ENCODE measurements around the gene CCN5.

CCN5 gene

GRCh38 chr20:44770484-44771171, 55.5 kb downstream of the CCN5 start:
- no peak overlapping the region for H2AFZ ChIP-seq (ENCODE audit: low read depth, low read length, severe bottlenecking)
- H3K27me3 ChIP-seq (ENCODE audit: low read length), result no peaks in the 10 kb centered on the region
- H3K27ac ChIP-seq (ENCODE audit: low read depth, low read length), result no peak overlapping the region
- H4K20me1 ChIP-seq (ENCODE audit: low read depth, low read length), result no peaks in the 10 kb centered on the region
- H3K79me2 ChIP-seq (ENCODE audit: insufficient read depth, low read length), result no peaks in the 10 kb centered on the region
- no peak overlapping the region for H3K9ac ChIP-seq (ENCODE audit: low read length)
- H3K4me2 ChIP-seq (ENCODE audit: low read depth, low read length, poor library complexity, severe bottlenecking), result no peak overlapping the region
- no peaks in the 10 kb centered on the region for H3K36me3 ChIP-seq (ENCODE audit: low read length)
- TF ChIP-seq CTCF (IDR thresholded peaks at IDR 0.05; ENCODE audit: insufficient read depth, low read length, poor library complexity, severe bottlenecking), result no peak
- no peak for TF ChIP-seq EZH2phosphoT487 (conservative IDR thresholded peaks at IDR 0.05; ENCODE audit: low read length)
- no peak overlapping the region for H3K4me3 ChIP-seq (ENCODE audit: insufficient read depth, low read length, poor library complexity, severe bottlenecking)
- H3K9me2 ChIP-seq (replicated peaks; ENCODE audit: insufficient read depth, low read length), result no peaks in the 10 kb centered on the region
- no peaks in the 10 kb centered on the region for H3K9me3 ChIP-seq (ENCODE audit: insufficient read depth, low read length)
- no peaks in the 10 kb centered on the region for H3F3A ChIP-seq (ENCODE audit: insufficient read depth)

- H3K9me3 ChIP-seq (ENCODE audit: insufficient read depth, low read length), result no peaks in the 10 kb centered on the region
- no peak overlapping the region for H3K9ac ChIP-seq (ENCODE audit: low read length)
- H3K27ac ChIP-seq (ENCODE audit: low read depth, low read length), result no peak overlapping the region
- H3K79me2 ChIP-seq (ENCODE audit: insufficient read depth, low read length), result no peaks in the 10 kb centered on the region
- no peaks in the 10 kb centered on the region for H4K20me1 ChIP-seq (ENCODE audit: low read depth, low read length)
- no peak overlapping the region for H3K4me3 ChIP-seq (ENCODE audit: insufficient read depth, low read length, poor library complexity, severe bottlenecking)
- H3K27me3 ChIP-seq (ENCODE audit: low read length), result no peaks in the 10 kb centered on the region
- no peak overlapping the region for H3K4me2 ChIP-seq (ENCODE audit: low read depth, low read length, poor library complexity, severe bottlenecking)
- TF ChIP-seq EZH2phosphoT487 (conservative IDR thresholded peaks at IDR 0.05; ENCODE audit: low read length) (no peak), CTCF (IDR thresholded peaks at IDR 0.05; ENCODE audit: insufficient read depth, low read length, poor library complexity, severe bottlenecking) (no peak)
- no peaks in the 10 kb centered on the region for H3K9me2 ChIP-seq (replicated peaks; ENCODE audit: insufficient read depth, low read length)
- no peaks in the 10 kb centered on the region for H3K36me3 ChIP-seq (ENCODE audit: low read length)
- no peak overlapping the region for H2AFZ ChIP-seq (ENCODE audit: low read depth, low read length, severe bottlenecking)
- no peaks in the 10 kb centered on the region for H3F3A ChIP-seq (ENCODE audit: insufficient read depth)
These were observed 56.0 kb downstream of the CCN5 start for GRCh38 chr20:44771172-44771535.

GRCh38 chr20:44772636-44773035, 57.5 kb downstream of the CCN5 start:
- no peak overlapping the region for H2AFZ ChIP-seq (ENCODE audit: low read depth, low read length, severe bottlenecking)
- no peaks in the 10 kb centered on the region for H3K36me3 ChIP-seq (ENCODE audit: low read length)
- H3K79me2 ChIP-seq (ENCODE audit: insufficient read depth, low read length), result no peaks in the 10 kb centered on the region
- H3F3A ChIP-seq (ENCODE audit: insufficient read depth), result no peaks in the 10 kb centered on the region
- H3K9me3 ChIP-seq (ENCODE audit: insufficient read depth, low read length), result no peaks in the 10 kb centered on the region
- no peak for TF ChIP-seq CTCF (IDR thresholded peaks at IDR 0.05; ENCODE audit: insufficient read depth, low read length, poor library complexity, severe bottlenecking)
- no peak for TF ChIP-seq EZH2phosphoT487 (conservative IDR thresholded peaks at IDR 0.05; ENCODE audit: low read length)
- H3K9ac ChIP-seq (ENCODE audit: low read length), result no peak overlapping the region
- H3K9me2 ChIP-seq (replicated peaks; ENCODE audit: insufficient read depth, low read length), result no peaks in the 10 kb centered on the region
- no peak overlapping the region for H3K4me3 ChIP-seq (ENCODE audit: insufficient read depth, low read length, poor library complexity, severe bottlenecking)
- H3K27me3 ChIP-seq (ENCODE audit: low read length), result no peaks in the 10 kb centered on the region
- no peak overlapping the region for H3K27ac ChIP-seq (ENCODE audit: low read depth, low read length)
- H3K4me2 ChIP-seq (ENCODE audit: low read depth, low read length, poor library complexity, severe bottlenecking), result no peak overlapping the region
- H4K20me1 ChIP-seq (ENCODE audit: low read depth, low read length), result no peaks in the 10 kb centered on the region
